HK-2 (cell line): ENCODE data around the gene MORN1.

ENCODE experiments used
- DNase-seq: peaks from one replicate; pipeline ENCODE4 v3.0.0-alpha.2; 2018; ENCODE audit not compliant: unreplicated experiment

MORN1 gene

DNA sequence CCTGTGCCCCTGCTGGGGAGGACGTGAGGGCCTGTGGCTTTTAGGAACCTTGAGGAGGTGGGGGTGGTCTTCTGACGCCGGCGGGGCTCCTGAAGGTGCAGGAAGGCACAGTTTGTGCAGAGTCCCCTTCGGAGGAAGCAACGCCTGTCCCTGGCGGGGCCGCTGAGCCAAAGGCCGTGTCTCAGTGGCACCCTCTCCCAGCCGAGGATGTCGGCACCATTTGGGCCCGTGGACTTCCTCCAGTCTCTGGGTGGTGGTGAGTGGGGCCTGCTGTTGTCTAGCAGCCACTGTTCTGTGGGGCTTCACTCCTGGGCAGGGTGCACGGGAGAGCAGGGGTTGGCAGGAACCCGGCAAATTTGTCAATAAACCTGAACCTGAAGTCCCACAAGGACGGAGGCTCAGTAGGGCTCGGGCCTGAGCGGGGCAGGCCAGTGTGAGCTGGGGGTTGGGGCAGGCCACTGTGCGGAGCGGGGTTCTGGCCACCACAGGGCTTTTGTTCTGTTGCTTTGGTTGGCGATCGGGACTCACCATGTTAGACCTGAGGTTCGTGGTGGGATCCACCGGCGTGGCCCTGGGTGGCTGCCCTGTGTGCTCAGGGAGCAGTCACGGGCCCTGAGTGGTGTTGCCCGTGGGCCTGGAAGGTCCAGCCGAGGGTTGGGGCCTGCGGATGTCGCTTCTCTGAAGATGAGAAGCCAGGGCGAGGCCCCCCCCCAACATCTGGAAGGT is 98.5 kb downstream of the MORN1 start:
- DNase-seq = no peak

GRCh38 chr1:2291577-2291976 is 99.8 kb downstream of the MORN1 start:
- no peak for DNase-seq

- DNase-seq = no peak
These were observed 100.5 kb downstream of the MORN1 start for GRCh38 chr1:2290595-2291510.

DNA sequence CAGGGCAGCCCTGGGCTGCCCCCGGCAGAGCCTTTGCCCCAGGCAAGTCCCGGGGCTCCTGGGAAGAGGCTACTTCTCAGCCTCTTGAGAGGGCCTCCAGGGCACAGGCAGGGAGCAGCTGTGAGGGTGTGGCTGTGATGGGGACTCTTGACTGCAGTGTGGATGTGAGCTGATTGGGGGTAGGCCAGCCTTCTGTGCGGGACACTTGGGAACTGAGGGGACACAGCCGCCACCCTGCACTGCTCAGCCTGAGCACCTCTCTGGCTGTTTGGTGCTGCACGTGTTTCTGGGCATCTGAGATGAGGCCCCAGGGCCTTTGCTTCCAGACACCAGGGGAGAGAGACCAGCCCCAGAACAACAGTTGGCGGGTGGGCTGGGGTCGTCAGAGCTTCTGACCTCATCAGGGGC is 101.2 kb downstream of the MORN1 start:
- DNase-seq = no peak

- no peak for DNase-seq
These were observed 101.7 kb downstream of the MORN1 start for GRCh38 chr1:2289607-2290006.

- no peak for DNase-seq
These were observed 102.4 kb downstream of the MORN1 start for GRCh38 chr1:2288816-2289536.

DNA sequence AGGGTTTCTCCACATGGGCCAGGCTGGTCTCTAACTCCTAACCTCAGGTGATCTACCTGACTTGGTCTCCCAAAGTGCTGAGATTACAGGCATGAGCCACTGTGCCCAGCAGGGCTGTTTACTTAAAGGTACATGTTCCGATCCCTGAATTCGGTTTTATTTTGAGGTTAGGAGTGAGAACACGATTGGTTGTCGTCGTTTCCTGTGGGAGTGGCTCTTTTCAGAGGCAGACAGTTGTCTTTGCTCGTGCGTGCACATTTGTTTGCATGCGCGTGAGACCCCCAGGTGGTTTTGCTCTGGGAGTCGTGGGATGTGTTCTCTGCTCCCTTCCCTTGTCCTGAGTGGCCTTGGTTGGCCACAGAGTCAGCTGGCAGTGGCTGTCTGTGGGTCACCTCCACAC is 103.0 kb downstream of the MORN1 start:
- DNase-seq = no peak

DNA sequence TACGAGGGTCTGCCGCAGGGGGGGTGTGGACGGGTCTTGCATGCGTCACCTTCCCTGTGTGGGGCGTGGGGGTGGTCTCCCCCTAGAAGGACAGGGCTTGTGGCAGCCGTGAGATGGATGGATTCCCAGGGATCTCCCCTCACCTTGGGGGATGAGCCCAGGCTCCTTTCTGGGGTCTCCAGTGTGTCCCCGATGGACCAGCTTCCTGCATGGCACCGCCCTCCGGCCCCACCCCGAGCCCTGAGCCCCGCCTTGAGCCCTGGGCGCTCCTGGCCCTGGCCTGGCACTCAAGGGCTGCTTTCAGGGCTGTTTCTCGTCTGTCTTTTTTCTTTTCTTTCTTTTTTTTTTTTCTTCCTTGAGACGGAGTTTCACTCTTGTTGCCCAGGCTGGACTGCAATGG is 103.7 kb downstream of the MORN1 start:
- no peak for DNase-seq

DNA sequence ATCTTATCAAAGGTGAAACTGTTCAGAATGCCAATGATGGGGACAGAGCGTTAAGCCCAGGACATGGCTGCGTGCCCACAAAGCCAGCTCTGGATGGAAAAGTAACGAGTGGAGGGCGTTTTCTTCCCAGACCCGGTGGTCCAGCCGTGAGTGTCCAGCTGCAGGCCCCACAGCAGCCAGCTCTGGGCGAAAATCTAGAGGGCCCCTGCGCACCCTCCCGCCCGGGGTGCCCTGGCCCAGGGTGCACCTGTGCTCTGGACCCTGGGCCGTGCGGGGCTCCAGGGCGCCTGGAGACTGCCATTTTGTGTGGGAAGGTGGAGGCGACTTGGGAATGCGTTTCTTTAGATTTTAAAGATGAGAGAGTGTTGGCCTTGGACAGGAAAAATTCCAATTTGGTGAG is 104.4 kb downstream of the MORN1 start:
- DNase-seq = no peak

- no peak for DNase-seq
These were observed 106.4 kb downstream of the MORN1 start for GRCh38 chr1:2284932-2285331.

DNA sequence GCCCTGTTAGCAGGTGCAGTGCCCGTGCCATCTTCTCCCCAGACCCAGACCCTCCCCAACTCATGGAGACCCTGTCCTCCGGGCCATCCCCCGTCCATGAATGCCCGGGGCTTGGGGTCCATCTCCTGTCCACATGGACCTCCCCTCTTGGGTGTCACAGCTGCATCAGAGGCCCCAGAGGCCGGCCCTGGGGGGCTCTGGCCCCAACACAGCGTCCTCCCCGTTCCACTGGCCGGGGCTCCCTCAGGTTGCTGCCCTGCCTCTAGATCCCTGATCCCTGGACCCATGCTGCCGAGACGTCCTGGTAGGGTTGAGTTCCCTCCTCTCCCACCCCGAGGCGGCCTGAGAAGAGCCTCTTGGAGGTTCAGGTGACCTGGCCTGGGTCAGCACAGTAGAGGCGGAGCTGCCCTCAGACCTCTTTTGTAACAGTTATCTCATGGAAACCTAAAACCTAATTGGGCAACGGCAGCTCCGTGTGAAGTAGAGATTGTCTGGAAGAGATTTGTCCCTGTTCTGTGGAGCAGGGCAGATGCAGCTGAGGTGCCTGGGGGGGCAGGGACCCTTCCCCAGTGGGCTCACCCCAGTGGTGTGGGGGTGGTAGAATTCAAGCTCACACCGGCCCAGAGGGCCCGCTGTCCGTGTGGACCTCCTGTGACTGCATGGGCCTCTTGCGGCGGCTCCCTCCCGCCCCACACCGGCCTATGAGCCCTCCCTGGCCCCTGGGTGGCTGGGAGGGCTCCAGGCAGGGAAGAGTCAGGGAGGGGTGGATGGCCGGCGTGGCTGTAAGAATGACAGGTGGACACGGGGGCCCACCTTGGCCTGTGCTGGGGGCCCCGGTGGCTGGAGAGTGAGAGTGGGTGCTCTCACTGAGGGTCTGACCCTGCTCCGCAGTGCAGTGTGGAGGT is 107.1 kb downstream of the MORN1 start:
- DNase-seq = no peak

DNA sequence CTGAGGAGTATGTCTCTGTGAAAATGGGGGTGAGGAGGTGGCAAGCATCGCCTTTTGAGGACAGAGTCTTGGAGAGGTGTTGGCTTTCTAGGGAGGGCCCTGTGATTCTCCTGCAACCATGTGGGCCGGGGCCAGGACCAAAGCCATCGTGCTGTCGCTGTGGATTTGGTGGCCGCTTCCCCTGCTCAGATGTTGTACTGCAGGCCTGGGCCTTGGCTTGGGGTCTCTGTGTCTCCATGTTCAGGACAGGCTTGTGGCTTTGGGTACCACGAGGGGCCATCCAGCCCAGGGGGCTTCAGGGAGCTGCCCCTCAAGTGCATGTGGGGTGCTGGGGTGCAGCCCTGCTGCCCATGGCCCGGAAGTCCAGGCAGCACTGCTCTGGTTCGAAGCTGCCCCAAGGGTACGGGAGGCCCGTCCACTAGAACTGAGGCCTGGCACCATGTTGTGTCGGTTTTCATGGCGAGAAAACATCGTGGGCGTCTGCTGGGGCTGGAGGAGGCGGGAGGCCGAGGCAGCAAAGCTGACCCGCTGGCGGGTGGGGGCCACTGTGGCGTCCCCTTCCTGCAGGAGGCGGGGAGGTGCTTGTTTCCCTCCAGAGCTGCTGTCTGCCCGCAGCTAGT is 107.9 kb downstream of the MORN1 start:
- no peak for DNase-seq

- DNase-seq = no peak
These were observed 108.6 kb downstream of the MORN1 start for GRCh38 chr1:2282556-2283270.

DNA sequence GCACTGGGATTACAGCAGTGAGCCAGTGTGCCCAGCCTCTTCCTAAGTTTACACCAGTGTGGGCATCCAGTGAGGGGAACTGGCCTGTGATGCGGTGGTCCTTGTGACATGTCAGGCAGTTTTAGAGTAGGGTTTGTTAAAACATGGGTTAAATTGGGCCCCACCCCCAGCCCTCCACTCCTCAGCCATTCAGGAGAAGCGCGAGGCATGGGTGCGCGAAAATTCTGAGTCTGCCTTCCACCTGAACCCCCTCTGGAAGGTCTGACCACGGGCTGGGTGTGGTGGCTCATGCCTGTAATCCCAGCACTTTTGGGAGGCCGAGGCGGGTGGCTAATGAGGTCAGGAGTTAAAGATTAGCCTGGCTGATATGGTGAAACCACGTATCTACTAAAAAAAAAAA is 111.5 kb downstream of the MORN1 start:
- no peak for DNase-seq

DNA sequence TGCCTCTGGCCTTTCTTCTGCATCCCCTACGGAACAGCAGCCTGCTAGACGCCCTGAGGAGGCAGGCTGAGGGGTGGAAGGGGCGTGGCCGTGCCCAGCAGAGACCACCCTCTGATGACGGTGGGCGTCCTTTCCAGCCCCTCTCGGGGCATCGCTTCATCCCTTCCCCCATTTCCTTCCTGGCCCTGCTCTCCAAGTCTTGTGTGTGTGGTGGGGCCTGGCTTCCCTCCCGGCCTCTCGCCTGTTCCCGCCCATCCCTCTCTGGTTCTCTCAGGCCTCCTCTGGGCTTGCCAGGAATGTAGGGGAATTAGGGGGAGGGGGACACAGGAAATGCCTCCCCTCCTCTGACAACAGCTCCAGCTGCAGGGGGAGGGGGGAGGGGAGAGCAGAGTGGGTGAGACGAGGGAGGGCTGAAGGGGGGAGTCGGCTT is 112.1 kb downstream of the MORN1 start:
- DNase-seq = no peak

DNA sequence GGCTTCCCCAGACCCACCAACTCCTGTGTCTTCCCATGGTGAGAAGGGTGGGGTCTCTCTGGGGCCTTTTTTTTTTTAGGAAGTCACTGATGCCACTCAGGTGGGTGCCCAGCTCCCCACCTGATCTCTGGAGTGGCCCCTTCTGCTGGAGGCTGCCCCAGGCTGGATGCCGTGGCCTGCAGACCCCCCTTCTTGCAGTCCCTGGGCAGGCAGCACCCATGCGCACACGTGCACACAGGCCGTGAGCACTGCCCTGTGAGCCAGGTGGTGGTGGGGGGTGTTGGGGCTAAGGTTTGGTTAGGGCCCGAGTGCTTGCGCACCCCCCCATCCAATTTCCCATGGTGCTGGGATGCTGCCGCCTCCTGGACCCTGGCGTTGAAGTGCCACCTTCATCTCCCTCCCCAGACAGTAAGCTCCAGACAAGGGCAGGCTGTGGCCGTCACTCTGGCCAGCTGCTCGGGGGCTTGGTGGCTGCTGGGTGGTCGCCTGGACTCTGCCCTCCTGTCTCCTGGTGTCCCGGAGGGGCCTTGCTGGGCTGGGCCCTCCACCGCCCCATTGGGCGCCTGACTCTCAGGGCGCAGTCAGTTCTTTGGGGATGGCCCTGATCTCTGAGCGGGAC is 112.7 kb downstream of the MORN1 start:
- DNase-seq = no peak

DNA sequence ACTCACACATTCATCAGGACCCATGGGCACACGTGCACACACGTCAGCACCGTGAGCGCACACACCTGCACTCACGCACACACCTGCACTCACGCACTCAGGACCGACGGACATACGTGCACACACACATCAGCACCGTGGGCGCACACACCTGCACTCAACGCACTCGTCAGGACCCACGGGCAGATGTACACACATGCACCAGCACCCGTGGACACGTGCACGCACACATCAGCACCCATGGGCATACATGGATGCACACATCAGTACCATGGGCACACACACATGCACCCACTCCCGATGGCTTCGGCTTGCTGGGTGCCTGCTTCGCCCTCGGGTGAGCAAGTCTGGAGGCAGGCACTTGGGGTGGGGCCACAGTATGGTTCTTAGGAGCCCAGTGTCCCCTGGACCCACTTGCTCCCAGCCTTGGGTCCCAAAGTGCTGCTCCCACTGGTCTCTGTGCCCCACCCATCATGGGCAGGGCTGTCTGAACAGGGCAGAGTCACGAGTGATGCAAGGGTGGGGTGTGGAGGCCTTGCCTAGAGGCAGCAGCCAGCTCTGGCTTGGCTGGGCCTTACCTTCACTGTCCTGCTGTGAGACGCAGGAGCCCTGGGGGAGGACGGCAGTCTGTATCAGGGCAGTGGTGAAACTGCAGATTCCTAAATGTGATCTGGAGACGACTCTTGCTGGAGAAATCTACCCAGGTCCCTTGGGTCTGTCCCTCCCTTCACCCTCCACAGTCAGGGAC is 113.4 kb downstream of the MORN1 start:
- DNase-seq = no peak

GRCh38 chr1:2276803-2277580 is 114.4 kb downstream of the MORN1 start:
- no peak for DNase-seq
